ENCODE data around the gene KRTAP5-2.
"Not testable (repeated sequence)": the region's sequence is repeated elsewhere in the genome, so short reads cannot be mapped to it uniquely, and the experiment has no call there.

The KRTAP5-2 gene

GRCh38 chr11:1592628-1593027, 5.5 kb downstream of the KRTAP5-2 start:
- DNase-seq (ENCODE audit: low read depth in 3 of 3, low spot score in 1 of 3), result no peak

- DNase-seq (ENCODE audit: low read depth in 3 of 3, low spot score in 1 of 3), result no peak
These were observed 8.1 kb downstream of the KRTAP5-2 start for GRCh38 chr11:1589996-1590395.

- not testable (repeated sequence) for DNase-seq (ENCODE audit: low read depth in 3 of 3, low spot score in 1 of 3)
These were observed 8.7 kb downstream of the KRTAP5-2 start for GRCh38 chr11:1589191-1589963.

- DNase-seq (ENCODE audit: low read depth in 3 of 3, low spot score in 1 of 3), result no peak
These were observed 11.4 kb downstream of the KRTAP5-2 start for GRCh38 chr11:1586699-1587098.

GRCh38 chr11:1584661-1585370, 13.3 kb downstream of the KRTAP5-2 start, which contains the start of gene KRTAP5-1:
KRTAP5-1 (minus strand) TSS chr11:1585283; CDS start chr11:1585249, 34 bp downstream.
- not testable (repeated sequence) for DNase-seq (ENCODE audit: low read depth in 3 of 3, low spot score in 1 of 3)

- not testable (repeated sequence) for DNase-seq (ENCODE audit: low read depth in 3 of 3, low spot score in 1 of 3)
These were observed 15.2 kb downstream of the KRTAP5-2 start for GRCh38 chr11:1582909-1583308.

GRCh38 chr11:1581976-1582375, 16.1 kb downstream of the KRTAP5-2 start:
- DNase-seq (ENCODE audit: low read depth in 3 of 3, low spot score in 1 of 3), result no peak

- no peak for DNase-seq (ENCODE audit: low read depth in 3 of 3, low spot score in 1 of 3)
These were observed 21.3 kb downstream of the KRTAP5-2 start for GRCh38 chr11:1576825-1577224.

- not testable (repeated sequence) for DNase-seq (ENCODE audit: low read depth in 3 of 3, low spot score in 1 of 3)
These were observed 22.3 kb downstream of the KRTAP5-2 start for GRCh38 chr11:1575756-1576155.

- DNase-seq (ENCODE audit: low read depth in 3 of 3, low spot score in 1 of 3), result no peak
These were observed 23.2 kb downstream of the KRTAP5-2 start for GRCh38 chr11:1574933-1575242.

GRCh38 chr11:1574238-1574932, 23.7 kb downstream of the KRTAP5-2 start:
- DNase-seq (ENCODE audit: low read depth in 3 of 3, low spot score in 1 of 3), result peak in 1 of 3 donors; percentile 57

GRCh38 chr11:1573903-1574237, 24.2 kb downstream of the KRTAP5-2 start:
- no peak for DNase-seq (ENCODE audit: low read depth in 3 of 3, low spot score in 1 of 3)

GRCh38 chr11:1573077-1573902, 24.8 kb downstream of the KRTAP5-2 start:
- DNase-seq (ENCODE audit: low read depth in 3 of 3, low spot score in 1 of 3), result no peak

GRCh38 chr11:1572197-1573076, 25.7 kb downstream of the KRTAP5-2 start, which contains the start of gene DUSP8:
DUSP8 (minus strand) TSS chr11:1572271; CDS start chr11:1565826, 6,445 bp downstream.
- peak; percentile 86 to 94 (median 89) for DNase-seq (ENCODE audit: low read depth in 3 of 3, low spot score in 1 of 3)

GRCh38 chr11:1571760-1572196, 26.3 kb downstream of the KRTAP5-2 start:
- DNase-seq (ENCODE audit: low read depth in 3 of 3, low spot score in 1 of 3), result no peak

- DNase-seq (ENCODE audit: low read depth in 3 of 3, low spot score in 1 of 3), result no peak
These were observed 27.0 kb downstream of the KRTAP5-2 start for GRCh38 chr11:1570896-1571759.

- no peak for DNase-seq (ENCODE audit: low read depth in 3 of 3, low spot score in 1 of 3)
These were observed 27.6 kb downstream of the KRTAP5-2 start for GRCh38 chr11:1570531-1570895.

- no peak for DNase-seq (ENCODE audit: low read depth in 3 of 3, low spot score in 1 of 3)
These were observed 28.1 kb downstream of the KRTAP5-2 start for GRCh38 chr11:1570001-1570453.

GRCh38 chr11:1569251-1569780, 28.8 kb downstream of the KRTAP5-2 start:
- no peak for DNase-seq (ENCODE audit: low read depth in 3 of 3, low spot score in 1 of 3)

Measured in stimulated activated CD4-positive, alpha-beta T cell treated with anti-CD3 and anti-CD28 coated beads, TNF-alpha, amount 100 ng/mL, for 1 hour (primary cell).